OCI-LY3 (cell line): ENCODE measurements around the gene GALNT10.
A peak's percentile ranks its signal among the peaks of the same experiment; 100 is the strongest.

Experiments used
- H2AFZ ChIP-seq: fragments of 200-600, 300-600 bp; shearing (Covaris generic); 2 replicates; pipeline ENCODE4 v1.6.0; 2014; ENCODE audit warnings: antibody characterized with exemption, low read depth, low read length
- H3K27ac ChIP-seq: fragments of 200-600, 300-600 bp; sonication (generic); 2 replicates; pipeline ENCODE4 v1.5.1; 2014; ENCODE audit warnings: mild to moderate bottlenecking, low read length, moderate library complexity, mixed read lengths
- H3K27me3 ChIP-seq: fragments of 200-600, 300-600 bp; sonication (generic); 2 replicates; pipeline ENCODE4 v1.6.1; 2014; ENCODE audit warnings: low read depth, low read length, mixed read lengths
- H3K36me3 ChIP-seq: fragments of 200-600, 300-600 bp; sonication (generic); replicated peaks from 2 replicates; pipeline ENCODE3; 2014; ENCODE audit warnings: low read depth, low read length, mixed read lengths
- H3K4me1 ChIP-seq: fragments of 300-600, 200-600 bp; sonication (generic); 2 replicates; pipeline ENCODE4 v1.6.1; 2014; ENCODE audit warnings: low read length, mixed read lengths
- H3K4me2 ChIP-seq: fragments of 200-600, 300-600 bp; sonication (generic); 2 replicates; pipeline ENCODE4 v1.6.1; 2014; ENCODE audit warnings: low read length, mixed read lengths
- H3K4me3 ChIP-seq: fragments of 300-600, 200-600 bp; sonication (generic); 2 replicates; pipeline ENCODE4 v1.5.1; 2014; ENCODE audit warnings: antibody characterized with exemption, mild to moderate bottlenecking, low read length, moderate library complexity
- H3K79me2 ChIP-seq: fragments of 300-600, 200-600 bp; shearing (Covaris generic); 2 replicates; pipeline ENCODE4 v1.6.1; 2014; ENCODE audit warnings: mild to moderate bottlenecking, low read length, mixed read lengths
- H3K9ac ChIP-seq: fragments of 300-600, 200-600 bp; shearing (Covaris generic); 2 replicates; pipeline ENCODE4 v1.6.0; 2014; ENCODE audit warnings: mild to moderate bottlenecking, low read length, moderate library complexity
- H3K9me3 ChIP-seq: fragments of 200-600, 300-600 bp; shearing (Covaris generic); 2 replicates; pipeline ENCODE4 v1.6.1; 2014; ENCODE audit warnings: low read length, mixed read lengths; ENCODE audit not compliant: insufficient read depth
- H4K20me1 ChIP-seq: fragments of 200-600, 300-600 bp; sonication (generic); 2 replicates; pipeline ENCODE4 v1.6.1; 2016; ENCODE audit warnings: low read length, mixed read lengths; ENCODE audit not compliant: insufficient read depth
- CTCF ChIP-seq: fragments of 200-600, 300-600 bp; sonication (generic); IDR thresholded peaks from 2 replicates; pipeline ENCODE4 v1.5.1; 2014; ENCODE audit warnings: antibody characterized with exemption, low read length, low read depth
- EZH2phosphoT487 ChIP-seq: fragments of 200-600 bp; shearing (Covaris generic); IDR thresholded peaks from 2 replicates; pipeline ENCODE4 v1.6.1; 2018; ENCODE audit warnings: antibody characterized with exemption, mixed run types, low read depth

Gene GALNT10

GRCh38 chr5:154380263-154380662, 189.7 kb downstream of the GALNT10 start:
- Histone ChIP-seq H3K4me2 (no peak overlapping the region), H3K27ac (no peak overlapping the region), H3K4me3 (no peak overlapping the region), H2AFZ (no peak overlapping the region), H4K20me1 (no peaks in the 10 kb centered on the region), H3K4me1 (peaks cover 14% of the 10 kb centered on the region), H3K79me2 (no peaks in the 10 kb centered on the region), H3K36me3 (peaks cover 13% of the 10 kb centered on the region), H3K9me3 (no peaks in the 10 kb centered on the region; the same call in 1 of the 2 replicates), H3K27me3 (no peaks in the 10 kb centered on the region), H3K9ac (no peak overlapping the region)
- no peak for TF ChIP-seq CTCF

- TF ChIP-seq CTCF (no peak), EZH2phosphoT487 (no peak)
- H3K36me3 ChIP-seq = peaks cover 13% of the 10 kb centered on the region
- H3K27ac ChIP-seq = peak overlapping the region; percentile 78
- H3K4me3 ChIP-seq = peak overlapping the region; percentile 62
- H4K20me1 ChIP-seq = no peaks in the 10 kb centered on the region
- H3K9ac ChIP-seq = peak overlapping the region; percentile 33; the same call in 1 of the 2 replicates
- H3K27me3 ChIP-seq = no peaks in the 10 kb centered on the region
- peak overlapping the region; percentile 78 for H3K4me2 ChIP-seq
- H3K9me3 ChIP-seq = no peaks in the 10 kb centered on the region; the same call in 1 of the 2 replicates
- no peaks in the 10 kb centered on the region for H3K79me2 ChIP-seq
- peak overlapping the region; percentile 29; the same call in 1 of the 2 replicates for H2AFZ ChIP-seq
- peaks cover 19% of the 10 kb centered on the region for H3K4me1 ChIP-seq
These were observed 194.1 kb downstream of the GALNT10 start for GRCh38 chr5:154384480-154385235.

- Histone ChIP-seq H3K4me2 (peak overlapping the region; percentile 78), H3K27me3 (no peaks in the 10 kb centered on the region), H4K20me1 (no peaks in the 10 kb centered on the region), H3K9ac (peak overlapping the region; percentile 33; the same call in 1 of the 2 replicates), H3K4me1 (peaks cover 19% of the 10 kb centered on the region), H3K36me3 (peaks cover 13% of the 10 kb centered on the region), H3K79me2 (no peaks in the 10 kb centered on the region), H3K27ac (peak overlapping the region; percentile 78), H3K4me3 (peak overlapping the region; percentile 62), H2AFZ (peak overlapping the region; percentile 29; the same call in 1 of the 2 replicates), H3K9me3 (no peaks in the 10 kb centered on the region; the same call in 1 of the 2 replicates)
- TF ChIP-seq CTCF = no peak
- no peak for TF ChIP-seq EZH2phosphoT487
These were observed 194.6 kb downstream of the GALNT10 start for GRCh38 chr5:154385236-154385512.

GRCh38 chr5:154386952-154387629, 196.6 kb downstream of the GALNT10 start:
- Histone ChIP-seq H3K4me1 (peaks cover 19% of the 10 kb centered on the region), H2AFZ (no peak overlapping the region), H3K36me3 (peaks cover 11% of the 10 kb centered on the region), H3K79me2 (no peaks in the 10 kb centered on the region), H3K27me3 (no peaks in the 10 kb centered on the region), H3K4me3 (no peak overlapping the region), H3K9me3 (no peaks in the 10 kb centered on the region; the same call in 1 of the 2 replicates), H3K27ac (no peak overlapping the region), H4K20me1 (no peaks in the 10 kb centered on the region), H3K9ac (no peak overlapping the region), H3K4me2 (no peak overlapping the region)
- TF ChIP-seq CTCF (no peak), EZH2phosphoT487 (no peak)
